Hepatocyte (in vitro differentiated cells): ENCODE data around the gene ZNF415.

Experiments
- CTCF ChIP-seq: fragments of 200-600 bp; sonication (generic); IDR thresholded peaks from 2 replicates; pipeline ENCODE4 v1.5.1; 2016; ENCODE audit warnings: antibody characterized with exemption, mild to moderate bottlenecking; ENCODE audit not compliant: poor library complexity
- EZH2 ChIP-seq: fragments of 200-600 bp; sonication (generic); IDR thresholded peaks from 2 replicates; pipeline ENCODE4 v1.6.1; 2016; ENCODE audit warnings: antibody characterized with exemption, mild to moderate bottlenecking, borderline replicate concordance
- EZH2phosphoT487 ChIP-seq: fragments of 200-600 bp; sonication (generic); IDR thresholded peaks from one replicate; pipeline ENCODE4 v1.6.1; 2018; ENCODE audit warnings: antibody characterized with exemption, mild to moderate bottlenecking, low read depth, moderate library complexity; ENCODE audit not compliant: unreplicated experiment, severe bottlenecking

- TF ChIP-seq EZH2: no peak
- no peak for TF ChIP-seq EZH2phosphoT487
- no peak for TF ChIP-seq CTCF
Measured at GRCh38 chr19:53078668-53079067, 54.0 kb downstream of the ZNF415 start.
